Osteocyte (in vitro differentiated cells): ENCODE results near the gene NRG3. TPM values are rescaled to one million over a fixed set of nuclear protein-coding genes. Genes with fewer than 3 reads are reported as not detected.

Experiments
- DNase-seq: peaks from one replicate; pipeline ENCODE4 v3.0.0; 2021; ENCODE audit warnings: mixed read lengths; ENCODE audit not compliant: unreplicated experiment; ENCODE audit errors: extremely low spot score
- H3K27ac Mint-ChIP-seq: one replicate; pipeline ENCODE4 v1.8.0; 2021; ENCODE audit warnings: mild to moderate bottlenecking, mixed read lengths; ENCODE audit not compliant: unreplicated experiment
- H3K27me3 Mint-ChIP-seq: one replicate; pipeline ENCODE4 v1.8.0; 2021; ENCODE audit warnings: mixed read lengths; ENCODE audit not compliant: unreplicated experiment
- H3K36me3 Mint-ChIP-seq: one replicate; pipeline ENCODE4 v1.8.0; 2021; ENCODE audit warnings: mixed read lengths; ENCODE audit not compliant: unreplicated experiment
- H3K4me1 Mint-ChIP-seq: one replicate; pipeline ENCODE4 v1.8.0; 2021; ENCODE audit warnings: mixed read lengths; ENCODE audit not compliant: unreplicated experiment
- H3K4me3 Mint-ChIP-seq: one replicate; pipeline ENCODE4 v1.8.0; 2021; ENCODE audit warnings: mild to moderate bottlenecking, moderate library complexity, mixed read lengths; ENCODE audit not compliant: unreplicated experiment
- H3K9me3 Mint-ChIP-seq: one replicate; pipeline ENCODE4 v1.8.0; 2021; ENCODE audit warnings: mixed read lengths; ENCODE audit not compliant: unreplicated experiment
- total RNA-seq: library from RNA; stranded (reverse); gene quantifications from 2 replicates; pipeline ENCODE4 v1.2.1, GENCODE V29; 2021
- TF ChIP-seq, protein P1 (sequence below): fragments of 200-600 bp; sonication (generic); IDR thresholded peaks from 2 replicates; pipeline ENCODE4 v1.5.0; 2021; ENCODE audit warnings: antibody characterized with exemption, mild to moderate bottlenecking, moderate library complexity

Gene NRG3
- total RNA-seq, 1 donor from 2014 or later = not detected

DNA sequence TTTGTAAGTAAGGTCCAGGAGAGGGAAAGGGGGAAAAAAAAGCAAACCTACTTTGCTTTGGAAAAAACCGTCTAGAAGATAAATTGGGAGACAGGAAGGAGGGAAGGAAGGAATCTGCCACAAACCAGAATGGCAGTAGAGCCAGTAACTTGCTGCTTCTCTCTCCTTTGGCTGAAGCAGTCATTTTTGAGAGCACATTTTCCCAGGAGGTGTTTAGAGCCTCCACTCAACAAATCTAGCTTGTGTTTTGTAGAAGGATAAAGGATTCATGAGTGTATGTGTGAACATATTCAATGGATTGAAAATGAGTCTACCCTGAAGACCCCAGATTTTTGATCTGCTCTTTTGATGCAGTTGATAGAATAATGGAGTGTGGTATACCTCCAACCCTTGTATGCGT lies 2.6 kb downstream of the NRG3 start:
- DNase-seq = no peak
- Mint-ChIP-seq H3K27ac (no peak overlapping the region), H3K9me3 (no peaks in the 10 kb centered on the region), H3K4me1 (peaks cover 3% of the 10 kb centered on the region), H3K27me3 (peaks cover 54% of the 10 kb centered on the region), H3K36me3 (no peaks in the 10 kb centered on the region), H3K4me3 (no peak overlapping the region)
- TF ChIP-seq, protein P1, sequence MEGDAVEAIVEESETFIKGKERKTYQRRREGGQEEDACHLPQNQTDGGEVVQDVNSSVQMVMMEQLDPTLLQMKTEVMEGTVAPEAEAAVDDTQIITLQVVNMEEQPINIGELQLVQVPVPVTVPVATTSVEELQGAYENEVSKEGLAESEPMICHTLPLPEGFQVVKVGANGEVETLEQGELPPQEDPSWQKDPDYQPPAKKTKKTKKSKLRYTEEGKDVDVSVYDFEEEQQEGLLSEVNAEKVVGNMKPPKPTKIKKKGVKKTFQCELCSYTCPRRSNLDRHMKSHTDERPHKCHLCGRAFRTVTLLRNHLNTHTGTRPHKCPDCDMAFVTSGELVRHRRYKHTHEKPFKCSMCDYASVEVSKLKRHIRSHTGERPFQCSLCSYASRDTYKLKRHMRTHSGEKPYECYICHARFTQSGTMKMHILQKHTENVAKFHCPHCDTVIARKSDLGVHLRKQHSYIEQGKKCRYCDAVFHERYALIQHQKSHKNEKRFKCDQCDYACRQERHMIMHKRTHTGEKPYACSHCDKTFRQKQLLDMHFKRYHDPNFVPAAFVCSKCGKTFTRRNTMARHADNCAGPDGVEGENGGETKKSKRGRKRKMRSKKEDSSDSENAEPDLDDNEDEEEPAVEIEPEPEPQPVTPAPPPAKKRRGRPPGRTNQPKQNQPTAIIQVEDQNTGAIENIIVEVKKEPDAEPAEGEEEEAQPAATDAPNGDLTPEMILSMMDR = no peak

GRCh38 chr10:81882011-81882410 lies 7.0 kb downstream of the NRG3 start:
- H3K36me3 Mint-ChIP-seq = no peaks in the 10 kb centered on the region
- no peaks in the 10 kb centered on the region for H3K4me1 Mint-ChIP-seq
- H3K27ac Mint-ChIP-seq = no peak overlapping the region
- no peak for DNase-seq
- peaks cover 30% of the 10 kb centered on the region for H3K27me3 Mint-ChIP-seq
- TF ChIP-seq, protein P1 = no peak
- H3K4me3 Mint-ChIP-seq = no peak overlapping the region
- H3K9me3 Mint-ChIP-seq = no peaks in the 10 kb centered on the region

DNA sequence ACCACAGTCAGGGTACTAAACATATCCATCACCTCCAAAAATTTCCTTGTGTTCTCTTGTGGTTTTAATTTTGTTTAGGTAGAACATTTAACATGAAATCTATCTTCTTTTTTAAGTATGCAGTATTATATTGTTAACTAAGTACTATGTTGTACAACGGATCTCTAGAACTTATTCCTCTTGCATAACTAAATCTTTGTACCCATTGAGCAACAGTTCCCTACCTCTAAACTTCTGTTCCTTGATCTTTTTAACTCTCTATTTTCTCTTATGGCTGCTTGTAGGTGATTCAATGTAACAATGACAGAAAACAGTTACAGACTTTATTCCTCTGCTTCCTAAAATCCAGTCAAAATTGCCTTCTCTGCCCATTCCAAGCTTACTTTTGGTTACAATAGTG lies 9.9 kb downstream of the NRG3 start:
- Mint-ChIP-seq H3K27ac (no peak overlapping the region), H3K4me1 (no peaks in the 10 kb centered on the region), H3K9me3 (no peaks in the 10 kb centered on the region), H3K4me3 (no peak overlapping the region), H3K36me3 (no peaks in the 10 kb centered on the region), H3K27me3 (peaks cover 4% of the 10 kb centered on the region)
- DNase-seq = no peak
- TF ChIP-seq, protein P1 = no peak

DNA sequence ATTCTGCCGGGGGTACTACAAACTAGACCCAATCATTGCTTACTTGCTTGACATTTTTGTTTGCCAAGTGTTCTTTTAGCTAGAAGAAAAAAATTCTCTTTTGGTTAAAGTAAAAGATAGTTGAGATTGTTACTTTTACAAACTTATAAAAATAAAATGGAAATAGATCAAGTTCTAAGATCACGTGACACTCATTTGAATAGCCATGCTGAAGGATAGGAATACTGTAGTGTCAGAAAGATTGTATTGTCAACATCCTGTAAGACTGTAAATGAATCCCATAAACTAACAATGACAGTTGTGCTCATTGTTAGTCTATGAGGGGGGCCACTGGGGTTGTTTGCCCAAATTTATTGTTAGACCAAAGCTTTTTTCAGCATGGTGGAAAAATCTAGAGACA lies 10.5 kb downstream of the NRG3 start:
- H3K4me1 Mint-ChIP-seq = no peaks in the 10 kb centered on the region
- no peak overlapping the region for H3K4me3 Mint-ChIP-seq
- no peak for DNase-seq
- peaks cover 1% of the 10 kb centered on the region for H3K27me3 Mint-ChIP-seq
- H3K9me3 Mint-ChIP-seq = no peaks in the 10 kb centered on the region
- no peak overlapping the region for H3K27ac Mint-ChIP-seq
- TF ChIP-seq, protein P1 = no peak
- H3K36me3 Mint-ChIP-seq = no peaks in the 10 kb centered on the region

- TF ChIP-seq, protein P1 = no peak
- Mint-ChIP-seq H3K4me3 (no peak overlapping the region), H3K36me3 (no peaks in the 10 kb centered on the region), H3K27me3 (no peaks in the 10 kb centered on the region), H3K27ac (no peak overlapping the region), H3K9me3 (peaks cover 9% of the 10 kb centered on the region), H3K4me1 (no peaks in the 10 kb centered on the region)
- DNase-seq = no peak
These were observed 11.9 kb downstream of the NRG3 start for GRCh38 chr10:81886939-81887338.
